C4-2B (cell line): ENCODE data around the gene NCKAP5L.

Experiments
- CTCF ChIP-seq: fragments of 450-650 bp; conservative IDR thresholded peaks from 2 replicates; pipeline ENCODE4 v1.5.1; 2017; ENCODE audit warnings: mild to moderate bottlenecking
- ZFX ChIP-seq: fragments of 450-650 bp; IDR thresholded peaks from 2 replicates; pipeline ENCODE4 v1.6.1; 2017

- TF ChIP-seq CTCF (no peak), ZFX (no peak)
These were observed 46.1 kb upstream of the NCKAP5L start for GRCh38 chr12:49874142-49874897.
